GM12878 (cell line): ENCODE results near the gene ARHGEF6. TPM values are rescaled to one million over a fixed set of nuclear protein-coding genes. Genes with fewer than 3 reads are reported as not detected.

Experiments used
- ATAC-seq: fragments of 200-7000 bp; cut with Tn5 transposase; 3 replicates; pipeline ENCODE4 v1.9.1; 2020; ENCODE audit warnings: mild to moderate bottlenecking, moderate library complexity
- BruUV-seq: library from RNA; stranded (reverse); fragments of 400-500 nt; replicated peaks from 2 replicates; lab custom pipeline; 2021; lab: Mats Ljungman, UMichigan
- CTCF ChIA-PET: fragments of 300-600 bp; sonication (Branson Sonifier 250); formaldehyde crosslinking; extraction: SDS; loops from one replicate; lab custom pipeline; 2021; ENCODE audit warnings: inconsistent platforms; lab: Yijun Ruan, JAX
- POLR2A ChIA-PET: fragments of 350-600 bp; formaldehyde crosslinking; extraction: SDS; loops from one replicate; lab custom pipeline; 2021; ENCODE audit warnings: inconsistent platforms; lab: Charles Lee
- RAD21 ChIA-PET: fragments of 300-600 bp; sonication (Branson Sonifier 250); formaldehyde crosslinking; loops from one replicate; lab custom pipeline; 2023; ENCODE audit warnings: antibody characterized with exemption; ENCODE audit not compliant: unreplicated experiment; lab: Charles Lee
- SMC1A ChIA-PET: fragments of 300-600 bp; sonication (Branson Sonifier 250); formaldehyde crosslinking; loops from one replicate; lab custom pipeline; 2023; ENCODE audit not compliant: unreplicated experiment, uncharacterized antibody; lab: Charles Lee
- DNase-seq: peaks from one replicate; pipeline ENCODE4 v3.0.0-alpha.2; 2011; ENCODE audit warnings: low read depth, low spot score
- FAIRE-seq: peaks from 3 replicates; lab custom pipeline; 2011; peaks lifted over from hg19 to GRCh38; lab: Jason Lieb, UNC
- H2AFZ ChIP-seq: 2 replicates; pipeline ENCODE4 v1.6.0; 2011; ENCODE audit warnings: low read depth, low read length, control low read depth; ENCODE audit not compliant: control insufficient read depth
- H3K27ac ChIP-seq: 2 replicates; pipeline ENCODE4 v1.5.1; 2011; ENCODE audit warnings: control low read depth; ENCODE audit not compliant: control insufficient read depth, insufficient read depth
- H3K27me3 ChIP-seq, 2 experiments: replicated peaks in 1 of 2; 2 replicates each; pipeline versions ENCODE4 v1.6.0 to v1.6.1; 2011; ENCODE audit warnings: low read length in 1 of 2; ENCODE audit not compliant: control insufficient read depth in 2 of 2, insufficient read depth in 2 of 2
- H3K36me3 ChIP-seq, 2 experiments: 2 replicates each; pipeline ENCODE4 v1.5.1; 2011; ENCODE audit warnings: low read length in 1 of 2; ENCODE audit not compliant: control insufficient read depth in 2 of 2, insufficient read depth in 2 of 2
- H3K4me1 ChIP-seq: 2 replicates; pipeline ENCODE4 v1.6.1; 2011; ENCODE audit warnings: mild to moderate bottlenecking, low read length, moderate library complexity, mixed read lengths; ENCODE audit not compliant: control insufficient read depth, insufficient read depth
- H3K4me2 ChIP-seq: 2 replicates; pipeline ENCODE4 v1.6.0; 2011; ENCODE audit warnings: control low read depth; ENCODE audit not compliant: control insufficient read depth, insufficient read depth
- H3K4me3 ChIP-seq: fragments of 200-600 bp; sonication (generic); 2 replicates; pipeline ENCODE4 v1.5.1; 2016
- H3K79me2 ChIP-seq: 2 replicates; pipeline ENCODE4 v1.6.0; 2011; ENCODE audit warnings: low read length; ENCODE audit not compliant: control insufficient read depth, insufficient read depth
- H3K9ac ChIP-seq: 2 replicates; pipeline ENCODE4 v1.8.0; 2011; ENCODE audit warnings: low read length, control low read depth, mixed read lengths; ENCODE audit not compliant: control insufficient read depth, insufficient read depth
- H3K9me3 ChIP-seq: replicated peaks from 3 replicates; pipeline ENCODE4 v1.5.1; 2011; ENCODE audit warnings: mild to moderate bottlenecking, low read length; ENCODE audit not compliant: control insufficient read depth, insufficient read depth
- H4K20me1 ChIP-seq: 2 replicates; pipeline ENCODE4 v1.6.0; 2011; ENCODE audit not compliant: control insufficient read depth, insufficient read depth
- BACH1 ChIP-seq: fragments of 450-650 bp; IDR thresholded peaks from 2 replicates; pipeline ENCODE4 v1.6.1; 2017; ENCODE audit warnings: mild to moderate bottlenecking, borderline replicate concordance
- BCLAF1 ChIP-seq: fragments of 450-650 bp; IDR thresholded peaks from 2 replicates; pipeline ENCODE4 v1.6.1; 2017; ENCODE audit warnings: antibody characterized with exemption, mild to moderate bottlenecking, moderate library complexity
- JUNB ChIP-seq: IDR thresholded peaks from 2 replicates; pipeline ENCODE4 v1.6.1; 2016; ENCODE audit warnings: antibody characterized with exemption, mild to moderate bottlenecking
- PAX8 ChIP-seq: fragments of 450-650 bp; IDR thresholded peaks from 2 replicates; pipeline ENCODE4 v1.6.1; 2017; ENCODE audit warnings: mild to moderate bottlenecking, moderate library complexity
- RUNX3 ChIP-seq: IDR thresholded peaks from 2 replicates; pipeline ENCODE4 v1.6.1; 2012; ENCODE audit warnings: low read length, inconsistent platforms
- TCF7 ChIP-seq: IDR thresholded peaks from 2 replicates; pipeline ENCODE4 v1.6.1; 2014; ENCODE audit warnings: antibody characterized with exemption, borderline replicate concordance
- YBX1 ChIP-seq: fragments of 450-650 bp; IDR thresholded peaks from 2 replicates; pipeline ENCODE4 v1.6.1; 2016; ENCODE audit warnings: antibody characterized with exemption
- WGBS: methylation state at CpG from one replicate; pipeline ENCODE4 v1.1.6; 2016; ENCODE audit warnings: low lambda C conversion rate; ENCODE audit not compliant: insufficient replicate concordance, insufficient coverage; ENCODE audit errors: missing lambda C conversion rate; 5-methylcytosine and 5-hydroxymethylcytosine counted together
- in situ Hi-C: fragments of 300-500 bp; cut with MboI; formaldehyde crosslinking; loops from 9 replicates; pipeline ENCODE4 v1.14.3; 2018; ENCODE audit warnings: mixed read lengths
- intact Hi-C: fragments of 100-400 bp; cut with micrococcal nuclease; formaldehyde crosslinking; loops from one replicate; pipeline ENCODE4 v1.14.2; 2022; ENCODE audit not compliant: unreplicated experiment
- polyA plus RNA-seq, 11 experiments: library from polyadenylated mRNA; depleted of rRNA in 4 of 11; unstranded in 6 of 11; stranded (reverse) in 5 of 11; fragments of >200 nt; fragmentation: Nextera tagmentation in 4 of 11; fragmentation: Illumina TruSeq in 1 of 11; extraction: Ambion mirVana in 4 of 11; extraction: Trizol in 1 of 11; gene quantifications; 1 replicate in 1 of 11; 2 replicates in 10 of 11; pipeline versions ENCODE4 v1.2.1 to v1.2.3, GENCODE V29; 2011 to 2016; ENCODE audit warnings: inconsistent platforms in 2 of 11, missing spikeins in 2 of 11, low read depth in 1 of 11
- total RNA-seq, 4 experiments: library from RNA; depleted of rRNA in 3 of 4; stranded (reverse); fragments of >200 nt in 3 of 4; fragmentation: Illumina TruSeq in 1 of 4; extraction: Trizol in 1 of 4; gene quantifications; 2 replicates each; pipeline versions ENCODE4 v1.2.1 to v1.2.3, GENCODE V29; 2013 to 2021
- TF ChIP-seq, protein P1 (sequence below): IDR thresholded peaks from 2 replicates; pipeline ENCODE4 v1.6.1; 2011; ENCODE audit warnings: borderline replicate concordance, low read depth, mild to moderate bottlenecking, moderate library complexity, low read length; ENCODE audit not compliant: insufficient read depth, poor library complexity, severe bottlenecking

The ARHGEF6 gene
- total and polyA plus RNA-seq, 10 of the 15 experiments (the other 5 are each of a cell fraction or from before 2014, with no cell fraction given): 5.4 to 29.7 (median 18.0) TPM

DNA sequence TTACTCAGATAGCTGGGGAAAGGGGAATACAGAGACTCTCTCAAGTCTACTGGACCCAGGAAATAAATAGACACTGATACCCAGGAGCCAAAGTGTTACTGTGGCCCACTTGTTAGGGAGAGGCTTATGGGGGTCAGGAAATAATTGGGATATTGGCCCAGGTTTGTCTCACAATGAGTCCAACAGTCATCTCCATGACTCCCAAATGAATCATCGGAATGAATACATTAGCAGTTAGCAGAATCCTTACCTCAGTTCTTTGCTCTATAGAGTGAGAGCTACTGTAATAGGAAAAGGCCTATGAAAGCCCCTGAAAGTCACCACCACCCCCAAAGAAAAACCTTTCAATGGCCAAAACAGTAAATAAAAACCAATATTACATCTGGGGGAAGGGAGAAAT, 42.4 kb upstream of the ARHGEF6 start:
- intact Hi-C loops (no loop called here), in situ Hi-C loops (no loop called here)
- no TSS peak for BruUV-seq
- H3K27me3 ChIP-seq: no peaks in the 10 kb centered on the region
- no peak overlapping the region for H3K4me3 ChIP-seq
- FAIRE-seq: no peak
- DNase-seq: no peak
- no peaks in the 10 kb centered on the region for H3K4me1 ChIP-seq
- ChIA-PET POLR2A (no interaction called here), SMC1A (no interaction called here), RAD21 (no interaction called here), CTCF (no interaction called here)
- WGBS: 85% methylated on average over 1 of the region's 1 CpG
- no peak overlapping the region for H3K27ac ChIP-seq
- no peak overlapping the region for H3K9ac ChIP-seq
- no peak overlapping the region for H2AFZ ChIP-seq
- H3K36me3 ChIP-seq: no peaks in the 10 kb centered on the region
- ATAC-seq: no peak
- no peaks in the 10 kb centered on the region for H4K20me1 ChIP-seq
- no peak overlapping the region for H3K4me2 ChIP-seq
- no peaks in the 10 kb centered on the region for H3K9me3 ChIP-seq
- TF ChIP-seq BCLAF1: no peak
- no peak for TF ChIP-seq BACH1
- TF ChIP-seq YBX1: no peak
- H3K79me2 ChIP-seq: no peaks in the 10 kb centered on the region

DNA sequence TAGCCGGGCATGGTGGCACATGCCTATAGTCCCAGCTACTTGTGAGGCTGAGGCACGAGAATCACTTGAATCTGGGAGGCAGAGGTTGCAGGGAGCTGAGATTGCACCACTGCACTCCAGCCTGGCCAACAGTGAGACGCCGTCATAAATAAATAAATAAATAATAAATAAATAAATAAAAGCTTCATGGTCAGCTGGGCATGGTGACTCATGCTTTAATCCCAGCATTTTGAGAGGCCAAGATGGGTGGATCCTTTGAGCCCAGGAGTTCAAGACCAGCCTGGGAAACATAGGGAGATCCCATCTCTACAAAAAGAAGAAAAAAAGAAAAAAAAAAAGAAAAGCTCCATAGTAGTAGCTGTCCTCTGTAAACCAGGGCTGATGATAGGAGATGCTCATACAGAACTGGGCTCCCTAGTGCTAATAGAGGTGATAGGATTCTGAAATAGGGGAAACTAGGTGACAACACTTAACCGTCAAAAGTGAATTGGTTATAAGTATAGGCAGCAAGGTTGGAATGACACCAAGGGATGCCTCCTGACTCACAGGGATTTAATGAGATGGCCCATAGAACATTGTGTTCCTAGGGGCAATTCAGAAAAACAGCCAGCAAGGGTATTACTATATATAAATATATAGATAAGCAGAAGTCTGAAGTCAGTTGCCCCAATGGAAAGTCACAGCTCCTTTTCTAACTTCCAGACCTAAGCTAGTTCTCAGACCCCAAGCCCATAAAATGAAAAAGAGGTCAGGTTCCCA, 41.8 kb upstream of the ARHGEF6 start:
- ChIA-PET CTCF (no interaction called here), RAD21 (no interaction called here), POLR2A (no interaction called here), SMC1A (no interaction called here)
- Histone ChIP-seq H3K79me2 (no peaks in the 10 kb centered on the region), H3K27me3 (no peaks in the 10 kb centered on the region), H4K20me1 (no peaks in the 10 kb centered on the region), H3K36me3 (no peaks in the 10 kb centered on the region), H3K9ac (no peak overlapping the region), H3K4me1 (no peaks in the 10 kb centered on the region), H3K9me3 (no peaks in the 10 kb centered on the region), H3K4me2 (no peak overlapping the region), H2AFZ (no peak overlapping the region), H3K27ac (no peak overlapping the region), H3K4me3 (no peak overlapping the region)
- ATAC-seq (no peak), DNase-seq (no peak), FAIRE-seq (no peak)
- WGBS: 59% methylated on average over 5 of the region's 5 CpGs
- intact Hi-C loops: no loop called here
- no TSS peak for BruUV-seq
- in situ Hi-C loops: no loop called here
- TF ChIP-seq PAX8 (no peak), RUNX3 (no peak), TCF7 (no peak), JUNB (no peak)
- TF ChIP-seq, protein P1, sequence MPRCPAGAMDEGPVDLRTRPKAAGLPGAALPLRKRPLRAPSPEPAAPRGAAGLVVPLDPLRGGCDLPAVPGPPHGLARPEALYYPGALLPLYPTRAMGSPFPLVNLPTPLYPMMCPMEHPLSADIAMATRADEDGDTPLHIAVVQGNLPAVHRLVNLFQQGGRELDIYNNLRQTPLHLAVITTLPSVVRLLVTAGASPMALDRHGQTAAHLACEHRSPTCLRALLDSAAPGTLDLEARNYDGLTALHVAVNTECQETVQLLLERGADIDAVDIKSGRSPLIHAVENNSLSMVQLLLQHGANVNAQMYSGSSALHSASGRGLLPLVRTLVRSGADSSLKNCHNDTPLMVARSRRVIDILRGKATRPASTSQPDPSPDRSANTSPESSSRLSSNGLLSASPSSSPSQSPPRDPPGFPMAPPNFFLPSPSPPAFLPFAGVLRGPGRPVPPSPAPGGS: no peak
